GM18508 (cell line): ENCODE results near the gene POR.

Source experiments
- ATAC-seq: cut with Tn5 transposase; IDR thresholded peaks from one replicate; pipeline ENCODE4 v1.9.1; 2021; ENCODE audit warnings: moderate number of reproducible peaks; ENCODE audit not compliant: insufficient read depth, unreplicated experiment

Gene POR

DNA sequence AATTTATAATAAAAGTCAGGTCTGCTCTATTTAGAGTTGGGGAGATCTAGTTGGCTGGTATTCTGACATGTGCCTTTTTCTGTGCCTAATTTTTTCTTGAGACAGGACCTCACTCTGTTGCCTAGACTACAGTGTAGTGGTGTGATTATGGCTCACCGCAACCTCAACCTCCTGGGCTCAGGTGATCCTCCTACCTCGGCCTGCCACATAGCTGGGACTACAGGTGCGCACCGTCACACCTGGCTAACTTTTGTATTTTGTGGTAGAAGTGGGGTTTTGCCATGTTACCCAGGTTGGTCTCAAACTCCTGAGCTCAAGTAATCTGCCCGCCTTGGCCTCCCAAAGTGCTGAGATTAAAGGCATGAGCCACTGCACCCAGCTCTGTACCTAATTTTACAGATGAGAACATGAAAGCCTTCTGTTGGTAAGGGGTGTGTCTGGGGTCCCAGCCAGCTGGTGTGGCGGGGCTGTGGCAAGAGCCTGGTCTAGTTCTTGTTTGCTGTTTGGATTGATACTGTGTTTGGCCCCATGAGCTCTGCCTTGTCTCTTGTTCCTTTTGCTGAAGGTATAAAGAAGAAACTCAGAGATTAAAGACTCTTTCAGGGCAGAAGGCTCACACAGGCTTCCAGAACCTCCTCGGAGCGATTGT is 31.4 kb downstream of the POR start:
- ATAC-seq: no peak

GRCh38 chr7:75948179-75948578 is 33.2 kb downstream of the POR start:
- ATAC-seq: no peak

DNA sequence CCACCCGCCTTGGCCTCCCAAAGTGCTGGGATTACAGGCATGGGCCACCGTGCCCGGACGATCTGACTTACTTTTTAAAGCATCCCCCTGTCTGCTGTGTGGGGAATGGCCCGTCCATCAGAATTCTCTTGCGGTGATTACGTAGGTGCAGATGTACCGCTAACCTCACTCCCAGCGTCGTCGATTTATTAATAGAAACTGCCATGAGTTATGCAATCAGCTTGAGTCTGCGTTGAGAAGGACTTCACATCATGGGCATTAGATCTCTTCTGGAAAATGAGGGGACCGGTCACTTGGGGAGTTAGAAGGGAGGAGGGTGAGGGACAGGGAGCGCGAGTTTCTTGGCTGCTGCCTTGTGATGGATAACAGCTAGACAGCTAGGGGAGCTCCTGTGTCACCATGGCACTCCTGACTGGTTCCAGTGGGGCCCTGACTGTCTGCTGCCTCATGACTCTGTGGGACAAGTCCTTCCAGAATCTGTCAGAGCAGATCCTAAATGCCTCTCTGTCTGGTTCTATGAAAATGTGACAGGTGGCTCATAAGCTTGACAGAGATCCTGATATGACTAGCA is 35.2 kb downstream of the POR start:
- no peak for ATAC-seq

DNA sequence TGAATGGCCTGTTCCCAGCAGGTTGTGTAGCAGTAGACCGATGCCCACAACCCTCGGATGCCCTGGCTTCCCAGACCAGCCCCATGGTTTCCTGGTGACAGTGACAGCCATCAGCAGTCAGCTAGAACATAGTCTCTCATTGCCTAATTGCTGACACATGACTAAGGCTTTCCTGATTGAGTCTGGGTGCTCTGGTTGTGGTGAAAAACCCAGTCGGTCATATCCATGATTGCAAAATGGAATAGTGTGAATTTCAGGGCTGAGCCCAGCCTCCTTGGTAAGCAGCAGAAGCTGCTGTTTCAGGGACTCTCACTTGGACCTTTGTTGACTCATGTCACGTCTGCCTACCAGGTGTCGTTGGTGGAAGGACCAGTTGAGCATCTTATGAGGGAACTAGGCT is 36.6 kb downstream of the POR start:
- ATAC-seq: no peak

DNA sequence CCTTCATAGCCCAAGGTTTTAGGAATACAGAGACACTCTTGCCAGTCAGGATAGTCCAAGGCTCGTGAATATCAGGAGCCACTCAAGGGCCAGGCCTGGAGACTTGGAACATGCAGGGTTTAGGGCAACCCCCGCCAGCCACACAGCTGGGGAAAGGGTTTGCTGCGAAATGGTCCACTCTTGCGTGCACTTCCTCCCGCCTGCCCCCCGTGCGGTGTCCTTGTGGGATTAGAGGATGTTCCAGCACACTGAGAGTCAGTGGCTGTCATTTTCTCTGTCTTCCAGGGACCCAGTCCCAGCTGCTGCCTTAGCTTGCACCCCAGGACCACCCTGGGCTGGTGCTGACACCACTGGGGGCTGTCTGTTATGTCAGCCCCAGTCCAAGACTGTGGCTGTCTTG is 38.5 kb downstream of the POR start:
- no peak for ATAC-seq

GRCh38 chr7:75953931-75954330 is 39.0 kb downstream of the POR start:
- ATAC-seq: no peak

DNA sequence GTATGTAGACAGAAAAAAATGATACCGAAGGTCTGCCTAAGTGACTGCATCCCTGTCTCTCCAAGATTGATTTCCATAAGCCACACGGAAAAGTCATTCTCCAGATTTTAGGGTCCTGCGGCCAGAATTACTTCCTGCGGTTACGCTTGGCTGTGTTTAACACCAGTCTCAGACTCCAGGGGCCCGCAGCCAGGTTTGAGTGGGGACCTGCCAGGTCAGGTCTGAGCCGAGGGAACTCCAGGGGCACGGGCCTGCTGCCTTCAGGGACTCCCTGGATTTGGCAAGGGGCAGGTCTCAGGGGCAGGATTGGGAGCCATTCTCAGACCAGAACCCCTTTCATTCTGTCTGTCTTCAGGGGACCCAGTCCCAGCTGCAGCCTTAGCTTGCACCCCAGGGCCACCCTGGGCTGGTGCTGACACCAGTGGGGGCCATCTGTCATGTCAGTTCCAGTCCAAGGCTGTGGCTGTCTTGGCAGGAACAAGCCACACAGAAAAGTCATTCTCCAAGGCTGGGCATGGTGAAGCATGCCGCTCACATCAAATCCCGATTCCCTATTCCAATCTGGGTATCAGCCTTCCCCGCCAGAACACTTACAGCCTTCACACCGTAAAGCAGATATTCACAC is 40.5 kb downstream of the POR start:
- ATAC-seq: no peak

DNA sequence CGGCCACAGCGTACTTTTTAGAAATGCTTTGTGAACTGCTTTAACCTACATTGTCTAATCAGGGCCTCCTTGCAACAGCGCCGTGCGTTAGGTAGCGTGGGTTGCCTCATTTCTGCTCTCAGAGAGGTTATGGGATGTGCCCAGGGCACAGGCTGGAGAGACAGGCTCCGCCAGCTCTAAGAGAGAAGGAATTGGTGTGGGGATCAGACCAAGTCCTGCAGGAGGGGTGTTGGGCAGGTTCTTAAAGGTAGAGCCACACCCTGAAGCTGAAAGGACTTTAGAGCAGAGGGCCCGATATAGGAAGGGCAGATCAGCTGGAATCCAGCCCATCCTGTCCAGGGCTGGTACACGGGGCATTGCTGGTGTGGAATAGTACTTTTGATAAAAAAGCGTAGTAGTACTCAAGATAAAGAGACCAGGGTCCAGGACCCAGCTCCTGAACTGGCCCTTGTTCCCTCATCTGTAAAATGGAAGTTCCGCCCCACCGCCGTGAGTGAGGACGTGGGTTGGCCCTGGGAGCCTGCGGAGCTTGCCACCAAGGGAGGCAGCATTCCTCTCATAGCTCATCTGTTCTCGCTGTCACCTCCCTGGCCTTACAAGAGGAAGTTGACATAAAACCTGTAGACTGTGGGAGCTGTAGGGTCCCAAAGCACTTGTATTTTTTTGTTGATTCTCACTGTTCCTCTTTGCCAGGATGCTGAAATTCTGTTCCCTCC is 42.2 kb downstream of the POR start:
- no peak for ATAC-seq

GRCh38 chr7:75958802-75959543 is 44.0 kb downstream of the POR start:
- ATAC-seq: no peak

DNA sequence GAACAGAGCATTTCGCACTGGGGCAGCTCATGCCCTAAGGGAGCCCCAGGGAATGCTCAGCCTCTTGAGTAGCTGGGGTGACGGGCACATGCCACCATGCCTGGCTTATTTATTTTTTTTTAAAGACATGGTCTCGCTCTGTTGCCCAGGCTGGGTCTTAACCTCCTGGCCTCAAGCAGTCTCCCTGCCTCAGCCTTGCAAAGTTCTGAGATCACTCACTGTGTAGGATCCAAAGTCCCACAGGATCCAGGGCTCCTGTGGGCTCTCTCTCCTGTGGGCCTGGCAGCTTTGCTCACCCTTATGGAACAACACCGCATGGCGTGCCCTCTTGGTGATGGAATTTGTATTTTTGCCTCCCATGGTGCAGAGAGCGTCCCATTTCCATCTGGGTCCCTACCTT is 45.4 kb downstream of the POR start:
- ATAC-seq: no peak

- ATAC-seq: no peak
These were observed 46.3 kb downstream of the POR start for GRCh38 chr7:75961218-75961617.

- ATAC-seq: no peak
These were observed 47.8 kb downstream of the POR start for GRCh38 chr7:75962607-75963380.

DNA sequence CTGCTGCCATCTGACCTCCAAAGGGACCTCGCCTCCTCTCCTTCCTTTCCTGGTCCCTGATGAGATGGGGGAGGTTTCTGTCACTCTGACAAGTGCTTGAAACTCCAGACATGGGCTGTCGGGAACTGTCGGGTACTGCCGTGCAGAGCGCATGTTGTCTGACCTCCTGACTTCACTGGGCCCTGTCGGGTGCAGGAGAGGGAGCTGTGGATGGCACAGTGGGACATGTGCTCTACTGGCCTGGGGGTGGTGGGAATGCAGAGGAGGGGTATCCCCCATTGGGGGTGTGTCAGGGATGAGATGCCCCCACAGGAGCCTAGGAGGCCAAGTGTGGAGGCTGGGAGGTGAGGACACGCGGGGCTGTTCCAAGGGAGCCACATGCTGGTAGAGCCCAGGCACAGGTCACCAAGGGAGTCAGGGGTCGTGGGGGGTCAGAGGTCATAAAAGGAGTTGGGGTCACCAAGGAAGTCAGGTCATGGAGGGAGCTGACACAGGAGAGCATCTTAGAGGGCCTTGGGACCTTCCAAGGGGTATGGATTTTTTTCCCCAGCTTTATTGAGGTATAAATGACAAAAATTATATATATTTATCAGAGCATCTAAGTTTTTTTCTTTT is 48.5 kb downstream of the POR start:
- ATAC-seq: no peak

DNA sequence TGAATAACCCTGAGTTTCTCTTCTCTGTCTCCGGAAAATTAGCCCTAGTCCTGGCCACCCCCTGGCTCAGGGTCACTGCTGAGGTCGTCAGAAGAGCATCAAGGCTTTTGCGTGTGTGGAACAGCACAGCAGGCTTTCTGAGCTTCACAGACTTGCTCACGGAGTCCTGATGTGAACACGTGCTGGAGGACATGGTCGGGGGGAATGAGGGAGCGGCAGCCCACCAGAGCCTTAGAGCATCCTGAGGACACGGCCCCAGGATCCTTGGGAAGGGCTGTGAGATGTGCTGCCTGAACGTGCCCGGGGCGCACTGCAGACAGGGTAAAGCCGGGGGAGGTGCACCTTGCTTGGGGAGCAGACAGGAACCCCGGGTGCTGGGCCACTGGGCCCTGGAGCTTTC is 50.7 kb downstream of the POR start:
- ATAC-seq: no peak

DNA sequence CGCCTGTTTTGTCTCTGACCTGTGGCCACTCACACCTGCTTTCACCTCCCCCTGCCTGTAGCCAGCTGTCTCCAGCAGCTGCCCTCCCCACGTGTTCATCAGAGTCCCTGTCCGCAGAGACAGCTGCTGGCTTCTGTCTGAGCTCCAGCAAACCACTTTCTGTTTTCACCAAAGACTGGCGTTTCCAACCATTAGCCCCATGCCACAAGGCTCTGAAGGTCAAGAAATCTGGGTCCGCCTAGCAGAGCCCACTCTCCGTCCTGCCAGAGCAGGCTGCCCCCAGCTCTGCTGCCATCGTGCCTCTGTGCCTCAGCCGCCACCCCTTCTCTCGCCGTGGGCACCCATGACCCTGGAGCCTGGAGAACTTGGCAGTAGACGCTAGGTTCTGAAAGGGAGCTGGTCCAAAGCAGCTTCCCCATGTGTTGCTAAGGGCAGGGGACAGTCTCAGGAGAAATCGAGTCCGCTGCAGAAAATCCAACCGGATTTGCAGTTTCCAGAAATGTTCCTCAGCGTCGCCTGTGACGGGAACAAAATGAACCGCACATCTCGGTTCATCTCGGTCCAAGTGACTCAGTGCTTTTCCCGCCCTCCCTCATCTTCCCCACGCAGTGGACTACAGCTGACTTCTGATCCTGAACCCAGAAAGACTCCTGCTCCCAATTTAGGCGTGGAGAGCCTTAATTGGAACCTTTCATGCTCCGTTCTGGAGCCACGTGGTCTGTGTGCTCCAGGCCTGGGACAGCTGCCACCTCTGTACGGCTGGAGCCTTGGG is 51.4 kb downstream of the POR start:
- ATAC-seq: no peak

GRCh38 chr7:75967055-75967454 is 52.1 kb downstream of the POR start:
- ATAC-seq: no peak

- no peak for ATAC-seq
These were observed 52.6 kb downstream of the POR start for GRCh38 chr7:75967487-75967997.

- no peak for ATAC-seq
These were observed 53.1 kb downstream of the POR start for GRCh38 chr7:75968012-75968411.

DNA sequence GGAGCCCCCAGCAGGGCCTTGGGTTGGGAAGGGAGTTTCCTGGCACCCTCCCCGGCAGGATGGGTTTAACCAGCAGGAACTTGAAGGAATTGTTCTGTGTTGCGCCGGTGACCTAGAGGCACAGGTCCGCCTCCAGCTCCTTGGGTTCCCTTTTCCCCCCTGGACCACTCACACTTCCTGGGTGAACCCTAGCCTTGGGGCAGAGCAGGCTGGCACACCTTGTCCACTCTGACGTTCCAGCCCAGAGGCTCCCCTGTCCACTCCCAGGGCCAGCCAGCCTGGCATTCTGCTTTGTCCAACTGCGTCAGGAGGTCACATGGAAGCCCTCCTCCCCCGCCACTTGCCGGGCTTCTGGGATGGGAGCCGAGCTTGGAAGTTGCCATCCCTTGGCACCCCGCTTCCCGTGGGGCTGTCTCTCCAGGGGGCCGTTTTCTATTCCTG is 53.6 kb downstream of the POR start:
- no peak for ATAC-seq
